HCT116 (cell line): ENCODE measurements around the gene MRPL45. TPM values are rescaled to one million over a fixed set of nuclear protein-coding genes. Genes with fewer than 3 reads are reported as not detected.

Experiments
- ATAC-seq: fragments of 200-7000 bp; cut with Tn5 transposase; 2 replicates; pipeline ENCODE4 v1.9.1; 2020; ENCODE audit warnings: mild to moderate bottlenecking, moderate library complexity
- BruUV-seq: library from RNA; stranded (reverse); fragments of 400-500 nt; replicated peaks from 2 replicates; lab custom pipeline; 2021; lab: Mats Ljungman, UMichigan
- CTCF ChIA-PET: fragments of 300-600 bp; sonication (Branson Sonifier 250); formaldehyde crosslinking; loops from one replicate; lab custom pipeline; 2021; ENCODE audit warnings: antibody characterized with exemption; lab: Charles Lee
- POLR2A ChIA-PET: fragments of 300-600, 350-600 bp; sonication (Branson Sonifier 250); formaldehyde crosslinking; loops from one replicate; lab custom pipeline; 2021; ENCODE audit warnings: antibody characterized with exemption; lab: Charles Lee
- RAD21 ChIA-PET, 2 experiments: fragments of 300-600 bp; sonication (Branson Sonifier 250); formaldehyde crosslinking; loops; one replicate each; lab custom pipeline; 2023; ENCODE audit warnings: low total read pairs in 2 of 2; ENCODE audit not compliant: uncharacterized antibody in 2 of 2, unreplicated experiment in 2 of 2, low non-redundant PET in 1 of 2; lab: Charles Lee
- DNase-seq: peaks from one replicate; pipeline ENCODE4 v3.0.0-alpha.2; 2010; ENCODE audit warnings: low read depth, low spot score
- H2AFZ ChIP-seq: fragments of 200-600 bp; shearing (Covaris generic), sonication (generic); 2 replicates; pipeline ENCODE4 v1.6.1; 2017; ENCODE audit warnings: low read depth, mixed run types, mixed read lengths, antibody characterized with exemption, low read length; ENCODE audit not compliant: poor library complexity, severe bottlenecking
- H3K27ac ChIP-seq: 2 replicates; pipeline ENCODE4 v1.5.1; 2012; ENCODE audit warnings: low read depth, low read length
- H3K27me3 ChIP-seq: fragments of 200-600 bp; sonication (generic); 2 replicates; pipeline ENCODE4 v1.6.1; 2016; ENCODE audit warnings: mixed run types, low read length, mixed read lengths; ENCODE audit not compliant: insufficient read depth
- H3K36me3 ChIP-seq, 2 experiments: fragments of 200-500 bp in 1 of 2; fragments of 200-600 bp in 1 of 2; sonication (Bioruptor generic) in 1 of 2; sonication (generic) in 1 of 2; 2 replicates each; pipeline versions ENCODE4 v1.5.1 to v1.6.1; 2014 to 2016; ENCODE audit warnings: low read length in 2 of 2, inconsistent platforms in 1 of 2, mixed read lengths in 1 of 2, mixed run types in 1 of 2; ENCODE audit not compliant: insufficient read depth in 2 of 2, control insufficient read depth in 1 of 2
- H3K4me1 ChIP-seq, 2 experiments: fragments of 200-600 bp in 1 of 2; sonication (generic) in 1 of 2; 2 replicates each; pipeline versions ENCODE4 v1.5.1 to v1.6.1; 2012 to 2017; ENCODE audit warnings: low read length in 2 of 2, inconsistent platforms in 1 of 2, mild to moderate bottlenecking in 1 of 2, mixed read lengths in 1 of 2, mixed run types in 1 of 2, moderate library complexity in 1 of 2; ENCODE audit not compliant: insufficient read depth in 2 of 2, control insufficient read depth in 1 of 2
- H3K4me2 ChIP-seq: fragments of 200-600 bp; sonication (generic); 2 replicates; pipeline ENCODE4 v1.6.1; 2017; ENCODE audit warnings: mixed run types, low read length, mixed read lengths
- H3K4me3 ChIP-seq, 2 experiments: fragments of 200-600 bp in 1 of 2; sonication (generic) in 1 of 2; replicated peaks in 1 of 2; 2 replicates each; pipeline ENCODE4 v1.5.1; 2011 to 2016; ENCODE audit warnings: low read length in 2 of 2, control low read depth in 1 of 2, low read depth in 1 of 2, mild to moderate bottlenecking in 1 of 2, mixed read lengths in 1 of 2, mixed run types in 1 of 2
- H3K79me2 ChIP-seq: fragments of 200-600 bp; sonication (generic); 2 replicates; pipeline ENCODE4 v1.6.1; 2017; ENCODE audit warnings: mild to moderate bottlenecking, mixed run types, low read length, moderate library complexity, mixed read lengths; ENCODE audit not compliant: insufficient read depth
- H3K9ac ChIP-seq: fragments of 200-600 bp; sonication (generic); 2 replicates; pipeline ENCODE4 v1.6.1; 2016; ENCODE audit warnings: low read length, mixed read lengths
- H3K9me2 ChIP-seq: fragments of 200-600 bp; sonication (generic), shearing (Covaris generic); 2 replicates; pipeline ENCODE4 v1.6.1; 2017; ENCODE audit warnings: mixed run types, mild to moderate bottlenecking, moderate library complexity; ENCODE audit not compliant: insufficient read depth
- H3K9me3 ChIP-seq, 2 experiments: fragments of 200-500 bp in 1 of 2; fragments of 200-600 bp in 1 of 2; sonication (Bioruptor generic) in 1 of 2; sonication (generic) in 1 of 2; 2 replicates each; pipeline ENCODE4 v1.6.1; 2014 to 2017; ENCODE audit warnings: low read length in 2 of 2, mixed read lengths in 2 of 2, inconsistent platforms in 1 of 2, low read depth in 1 of 2, mild to moderate bottlenecking in 1 of 2, mixed run types in 1 of 2, moderate library complexity in 1 of 2; ENCODE audit not compliant: control insufficient read depth in 1 of 2, insufficient read depth in 1 of 2
- H4K20me1 ChIP-seq: fragments of 200-600 bp; sonication (generic), shearing (Covaris generic); 2 replicates; pipeline ENCODE4 v1.6.1; 2017; ENCODE audit warnings: mixed run types, mild to moderate bottlenecking, moderate library complexity; ENCODE audit not compliant: insufficient read depth
- ELF1 ChIP-seq: IDR thresholded peaks from 2 replicates; pipeline ENCODE4 v1.6.1; 2012; ENCODE audit warnings: low read depth, borderline replicate concordance
- EZH2 ChIP-seq: fragments of 200-600 bp; sonication (generic); IDR thresholded peaks from 2 replicates; pipeline ENCODE4 v1.6.1; 2017; ENCODE audit warnings: antibody characterized with exemption, mixed run types
- EZH2phosphoT487 ChIP-seq: fragments of 200-600 bp; IDR thresholded peaks from 2 replicates; pipeline ENCODE4 v1.6.1; 2018; ENCODE audit warnings: antibody characterized with exemption, borderline replicate concordance
- FOSL1 ChIP-seq: IDR thresholded peaks from 2 replicates; pipeline ENCODE4 v1.6.1; 2012; ENCODE audit warnings: low read depth
- POLR2AphosphoS5 ChIP-seq: IDR thresholded peaks from 2 replicates; pipeline ENCODE4 v1.6.1; 2011; ENCODE audit warnings: mild to moderate bottlenecking, low read depth, low read length, moderate library complexity
- RAD21 ChIP-seq: IDR thresholded peaks from 2 replicates; pipeline ENCODE4 v1.6.1; 2012; ENCODE audit warnings: low read depth, mild to moderate bottlenecking
- SP1 ChIP-seq: IDR thresholded peaks from 2 replicates; pipeline ENCODE4 v1.6.1; 2012; ENCODE audit warnings: low read depth
- TCF7L2 ChIP-seq: IDR thresholded peaks from 2 replicates; pipeline ENCODE4 v1.7.0; 2011; ENCODE audit warnings: borderline replicate concordance, inconsistent platforms; ENCODE audit not compliant: insufficient read depth, insufficient read length; ENCODE audit errors: extremely low read depth
- ZFX ChIP-seq: fragments of 450-650 bp; IDR thresholded peaks from 2 replicates; pipeline ENCODE4 v1.6.1; 2017
- ZNF274 ChIP-seq: fragments of 200-500 bp; sonication (Bioruptor generic); IDR thresholded peaks from 2 replicates; pipeline ENCODE4 v1.6.1; 2014; ENCODE audit warnings: mild to moderate bottlenecking, low read depth, low read length, inconsistent platforms
- intact Hi-C: fragments of 100-400 bp; cut with micrococcal nuclease; formaldehyde crosslinking; loops from 2 replicates; pipeline ENCODE4 v1.10.0; 2022
- total RNA-seq: library from RNA; stranded (reverse); gene quantifications from one replicate; pipeline ENCODE4 v1.2.1, GENCODE V29; 2021; ENCODE audit not compliant: unreplicated experiment
- TF ChIP-seq, protein P1 (sequence below): IDR thresholded peaks from 2 replicates; pipeline ENCODE4 v1.6.1; 2011; ENCODE audit warnings: mild to moderate bottlenecking, low read length, moderate library complexity; ENCODE audit not compliant: insufficient replicate concordance; ENCODE audit errors: extremely low read depth
- TF ChIP-seq, protein P2 (sequence below): IDR thresholded peaks from 2 replicates; pipeline ENCODE4 v1.6.1; 2012

MRPL45 gene
- total RNA-seq, 1 experiment from 2014 or later, result 76.1 TPM

DNA sequence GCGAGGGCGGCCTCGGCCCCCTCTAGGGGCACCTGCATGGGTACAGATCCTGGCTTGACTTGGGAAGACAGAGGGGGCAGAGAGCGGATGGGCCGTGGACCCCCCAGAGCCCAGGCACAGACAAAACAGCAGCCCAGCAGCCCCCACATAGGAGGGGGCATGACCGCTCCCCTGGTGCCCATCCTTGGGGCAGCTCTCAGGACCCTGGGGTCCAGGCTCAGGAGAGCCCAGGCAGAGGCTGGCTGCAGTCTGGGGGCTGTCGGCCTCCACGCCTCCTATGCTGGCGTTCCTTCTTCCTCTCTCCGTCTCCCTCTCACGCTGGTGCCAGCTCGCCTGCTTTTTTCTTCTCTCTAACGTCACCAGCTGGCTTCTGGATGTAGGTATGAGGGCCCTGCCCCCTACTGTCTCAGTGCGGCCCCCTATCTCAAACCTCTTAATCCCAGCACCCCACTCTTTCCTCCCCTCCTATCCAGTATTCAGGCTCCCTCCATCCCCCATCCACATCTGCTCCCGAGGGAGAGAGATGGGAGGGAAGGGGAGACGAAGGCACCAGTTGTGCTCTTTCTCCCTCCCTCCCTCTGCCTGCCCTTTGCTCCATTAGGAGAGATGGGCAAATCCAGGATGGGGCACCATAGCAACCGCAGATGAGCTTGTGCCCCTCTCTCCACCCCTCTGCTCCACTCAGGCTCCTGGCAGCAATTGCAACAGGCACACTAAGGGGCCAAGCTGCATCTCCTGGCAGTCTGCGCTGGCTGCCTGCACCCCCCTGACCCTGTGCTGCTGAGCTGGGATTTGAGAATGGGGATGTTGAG, 46.8 kb downstream of the MRPL45 start, which contains the start of gene GPR179:
TSS of gene GPR179 (minus strand) at position 349 of the 812 bp plus-strand sequence. CDS start at position 182, 167 bp downstream.
- H3K4me1 ChIP-seq, result peaks cover 5 to 7% of the 10 kb centered on the region in 2 experiments; a peak in 3 of 4 replicates
- CTCF ChIA-PET, result interaction anchor here (0.8 kb wide), 1 partner anchor 10 kb away, joined by 3 read pairs; no protein-coding TSS in a partner anchor
- no peaks in the 10 kb centered on the region for H3K9me3 ChIP-seq
- no peak within 1 kb of the TSS for H2AFZ ChIP-seq
- H3K4me2 ChIP-seq, result no peak within 1 kb of the TSS
- RAD21 ChIA-PET, result no interaction called here
- H3K36me3 ChIP-seq, result no peaks in the 10 kb centered on the region
- DNase-seq, result no peak
- intact Hi-C loops, result no loop called here
- no TSS peak for BruUV-seq
- H3K9me2 ChIP-seq, result no peaks in the 10 kb centered on the region
- no peaks in the 10 kb centered on the region for H4K20me1 ChIP-seq
- H3K27me3 ChIP-seq, result no peaks in the 10 kb centered on the region
- no peak within 1 kb of the TSS for H3K27ac ChIP-seq
- H3K4me3 ChIP-seq, result no peak within 1 kb of the TSS
- H3K79me2 ChIP-seq, result no peaks in the 10 kb centered on the region
- POLR2A ChIA-PET, result no interaction called here
- ATAC-seq, result no peak
- TF ChIP-seq ZFX, result no peak
- no peak for TF ChIP-seq SP1
- TF ChIP-seq ELF1, result no peak
- no peak for TF ChIP-seq POLR2AphosphoS5
- TF ChIP-seq, protein P1, sequence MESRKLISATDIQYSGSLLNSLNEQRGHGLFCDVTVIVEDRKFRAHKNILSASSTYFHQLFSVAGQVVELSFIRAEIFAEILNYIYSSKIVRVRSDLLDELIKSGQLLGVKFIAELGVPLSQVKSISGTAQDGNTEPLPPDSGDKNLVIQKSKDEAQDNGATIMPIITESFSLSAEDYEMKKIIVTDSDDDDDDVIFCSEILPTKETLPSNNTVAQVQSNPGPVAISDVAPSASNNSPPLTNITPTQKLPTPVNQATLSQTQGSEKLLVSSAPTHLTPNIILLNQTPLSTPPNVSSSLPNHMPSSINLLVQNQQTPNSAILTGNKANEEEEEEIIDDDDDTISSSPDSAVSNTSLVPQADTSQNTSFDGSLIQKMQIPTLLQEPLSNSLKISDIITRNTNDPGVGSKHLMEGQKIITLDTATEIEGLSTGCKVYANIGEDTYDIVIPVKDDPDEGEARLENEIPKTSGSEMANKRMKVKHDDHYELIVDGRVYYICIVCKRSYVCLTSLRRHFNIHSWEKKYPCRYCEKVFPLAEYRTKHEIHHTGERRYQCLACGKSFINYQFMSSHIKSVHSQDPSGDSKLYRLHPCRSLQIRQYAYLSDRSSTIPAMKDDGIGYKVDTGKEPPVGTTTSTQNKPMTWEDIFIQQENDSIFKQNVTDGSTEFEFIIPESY, result no peak
- TF ChIP-seq ZNF274, result no peak
- TF ChIP-seq EZH2, result no peak
- TF ChIP-seq RAD21, result no peak
- no peak for TF ChIP-seq FOSL1
- no peak for TF ChIP-seq TCF7L2
- TF ChIP-seq, protein P2, sequence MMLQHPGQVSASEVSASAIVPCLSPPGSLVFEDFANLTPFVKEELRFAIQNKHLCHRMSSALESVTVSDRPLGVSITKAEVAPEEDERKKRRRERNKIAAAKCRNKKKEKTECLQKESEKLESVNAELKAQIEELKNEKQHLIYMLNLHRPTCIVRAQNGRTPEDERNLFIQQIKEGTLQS, result no peak
- TF ChIP-seq EZH2phosphoT487, result no peak
- H3K9ac ChIP-seq, result no peak within 1 kb of the TSS
